ENCODE data around the gene ABCA2.

Gene ABCA2

GRCh38 chr9:137017791-137018497, 10.1 kb downstream of the ABCA2 start:
- Histone ChIP-seq H3K4me3 (ENCODE audit: extremely low read depth, insufficient read depth, low read length, poor library complexity, severe bottlenecking) (no peak overlapping the region), H3K36me3 (ENCODE audit: control insufficient read depth, insufficient read depth, low read length) (peaks cover 4% of the 10 kb centered on the region), H3K9me3 (ENCODE audit: control insufficient read depth, low read length) (no peaks in the 10 kb centered on the region), H3K4me1 (ENCODE audit: control insufficient read depth, insufficient read depth, low read length, poor library complexity, severe bottlenecking) (no peaks in the 10 kb centered on the region), H3K27ac (ENCODE audit: low read depth, low read length, severe bottlenecking) (no peak overlapping the region)
- 95 to 97% methylated on average over 27 to 37 of the region's 45 CpGs for WGBS, 2 experiments (ENCODE audit: insufficient coverage in 2 of 2)

GRCh38 chr9:137017071-137017470, 11.0 kb downstream of the ABCA2 start:
- H3K4me1 ChIP-seq (ENCODE audit: control insufficient read depth, insufficient read depth, low read length, poor library complexity, severe bottlenecking): no peaks in the 10 kb centered on the region
- H3K36me3 ChIP-seq (ENCODE audit: control insufficient read depth, insufficient read depth, low read length): peaks cover 4% of the 10 kb centered on the region
- no peak overlapping the region for H3K4me3 ChIP-seq (ENCODE audit: extremely low read depth, insufficient read depth, low read length, poor library complexity, severe bottlenecking)
- WGBS, 2 experiments (ENCODE audit: insufficient coverage in 2 of 2): 94% methylated on average over 24 to 28 of the region's 28 CpGs
- H3K9me3 ChIP-seq (ENCODE audit: control insufficient read depth, low read length): no peaks in the 10 kb centered on the region
- H3K27ac ChIP-seq (ENCODE audit: low read depth, low read length, severe bottlenecking): no peak overlapping the region

GRCh38 chr9:137016436-137016835, 11.6 kb downstream of the ABCA2 start:
- H3K9me3 ChIP-seq (ENCODE audit: control insufficient read depth, low read length): no peaks in the 10 kb centered on the region
- H3K36me3 ChIP-seq (ENCODE audit: control insufficient read depth, insufficient read depth, low read length): peaks cover 4% of the 10 kb centered on the region
- H3K27ac ChIP-seq (ENCODE audit: low read depth, low read length, severe bottlenecking): no peak overlapping the region
- no peak overlapping the region for H3K4me3 ChIP-seq (ENCODE audit: extremely low read depth, insufficient read depth, low read length, poor library complexity, severe bottlenecking)
- H3K4me1 ChIP-seq (ENCODE audit: control insufficient read depth, insufficient read depth, low read length, poor library complexity, severe bottlenecking): no peaks in the 10 kb centered on the region
- 95 to 99% methylated on average over 11 to 13 of the region's 16 CpGs for WGBS, 2 experiments (ENCODE audit: insufficient coverage in 2 of 2)

GRCh38 chr9:137015976-137016375, 12.1 kb downstream of the ABCA2 start:
- Histone ChIP-seq H3K4me1 (ENCODE audit: control insufficient read depth, insufficient read depth, low read length, poor library complexity, severe bottlenecking) (no peaks in the 10 kb centered on the region), H3K36me3 (ENCODE audit: control insufficient read depth, insufficient read depth, low read length) (peaks cover 4% of the 10 kb centered on the region), H3K4me3 (ENCODE audit: extremely low read depth, insufficient read depth, low read length, poor library complexity, severe bottlenecking) (no peak overlapping the region), H3K27ac (ENCODE audit: low read depth, low read length, severe bottlenecking) (no peak overlapping the region), H3K9me3 (ENCODE audit: control insufficient read depth, low read length) (no peaks in the 10 kb centered on the region)
- WGBS, 2 experiments (ENCODE audit: insufficient coverage in 2 of 2): 94 to 96% methylated on average over 21 of the region's 21 CpGs

GRCh38 chr9:137015540-137015930, 12.5 kb downstream of the ABCA2 start:
- Histone ChIP-seq H3K27ac (ENCODE audit: low read depth, low read length, severe bottlenecking) (no peak overlapping the region), H3K4me3 (ENCODE audit: extremely low read depth, insufficient read depth, low read length, poor library complexity, severe bottlenecking) (no peak overlapping the region), H3K9me3 (ENCODE audit: control insufficient read depth, low read length) (no peaks in the 10 kb centered on the region), H3K36me3 (ENCODE audit: control insufficient read depth, insufficient read depth, low read length) (peaks cover 4% of the 10 kb centered on the region), H3K4me1 (ENCODE audit: control insufficient read depth, insufficient read depth, low read length, poor library complexity, severe bottlenecking) (no peaks in the 10 kb centered on the region)
- 96 to 98% methylated on average over 24 of the region's 25 CpGs for WGBS, 2 experiments (ENCODE audit: insufficient coverage in 2 of 2)

- peaks cover 4% of the 10 kb centered on the region for H3K36me3 ChIP-seq (ENCODE audit: control insufficient read depth, insufficient read depth, low read length)
- H3K4me1 ChIP-seq (ENCODE audit: control insufficient read depth, insufficient read depth, low read length, poor library complexity, severe bottlenecking): no peaks in the 10 kb centered on the region
- H3K9me3 ChIP-seq (ENCODE audit: control insufficient read depth, low read length): no peaks in the 10 kb centered on the region
- WGBS, 2 experiments (ENCODE audit: insufficient coverage in 2 of 2): 97% methylated on average over 28 to 36 of the region's 36 CpGs
- no peak overlapping the region for H3K4me3 ChIP-seq (ENCODE audit: extremely low read depth, insufficient read depth, low read length, poor library complexity, severe bottlenecking)
- no peak overlapping the region for H3K27ac ChIP-seq (ENCODE audit: low read depth, low read length, severe bottlenecking)
Measured at GRCh38 chr9:137014776-137015539, 13.1 kb downstream of the ABCA2 start.

GRCh38 chr9:137014166-137014565, 13.9 kb downstream of the ABCA2 start:
- H3K9me3 ChIP-seq (ENCODE audit: control insufficient read depth, low read length): no peaks in the 10 kb centered on the region
- no peak overlapping the region for H3K4me3 ChIP-seq (ENCODE audit: extremely low read depth, insufficient read depth, low read length, poor library complexity, severe bottlenecking)
- H3K4me1 ChIP-seq (ENCODE audit: control insufficient read depth, insufficient read depth, low read length, poor library complexity, severe bottlenecking): no peaks in the 10 kb centered on the region
- H3K27ac ChIP-seq (ENCODE audit: low read depth, low read length, severe bottlenecking): no peak overlapping the region
- 87 to 91% methylated on average over 19 to 23 of the region's 23 CpGs for WGBS, 2 experiments (ENCODE audit: insufficient coverage in 2 of 2)
- peaks cover 4% of the 10 kb centered on the region for H3K36me3 ChIP-seq (ENCODE audit: control insufficient read depth, insufficient read depth, low read length)

- Histone ChIP-seq H3K9me3 (ENCODE audit: control insufficient read depth, low read length) (no peaks in the 10 kb centered on the region), H3K4me1 (ENCODE audit: control insufficient read depth, insufficient read depth, low read length, poor library complexity, severe bottlenecking) (no peaks in the 10 kb centered on the region), H3K36me3 (ENCODE audit: control insufficient read depth, insufficient read depth, low read length) (peaks cover 4% of the 10 kb centered on the region), H3K27ac (ENCODE audit: low read depth, low read length, severe bottlenecking) (no peak overlapping the region), H3K4me3 (ENCODE audit: extremely low read depth, insufficient read depth, low read length, poor library complexity, severe bottlenecking) (no peak overlapping the region)
- WGBS, 2 experiments (ENCODE audit: insufficient coverage in 2 of 2): 93 to 95% methylated on average over 10 to 17 of the region's 20 CpGs
Measured at GRCh38 chr9:137013571-137013940, 14.5 kb downstream of the ABCA2 start.

GRCh38 chr9:137012694-137013570, 15.1 kb downstream of the ABCA2 start:
- H3K4me1 ChIP-seq (ENCODE audit: control insufficient read depth, insufficient read depth, low read length, poor library complexity, severe bottlenecking): no peaks in the 10 kb centered on the region
- no peak overlapping the region for H3K27ac ChIP-seq (ENCODE audit: low read depth, low read length, severe bottlenecking)
- H3K4me3 ChIP-seq (ENCODE audit: extremely low read depth, insufficient read depth, low read length, poor library complexity, severe bottlenecking): no peak overlapping the region
- WGBS, 2 experiments (ENCODE audit: insufficient coverage in 2 of 2): 76% methylated on average over 35 to 57 of the region's 67 CpGs
- peaks cover 4% of the 10 kb centered on the region for H3K36me3 ChIP-seq (ENCODE audit: control insufficient read depth, insufficient read depth, low read length)
- no peaks in the 10 kb centered on the region for H3K9me3 ChIP-seq (ENCODE audit: control insufficient read depth, low read length)

GRCh38 chr9:137011907-137012675, 15.9 kb downstream of the ABCA2 start:
- Histone ChIP-seq H3K9me3 (ENCODE audit: control insufficient read depth, low read length) (no peaks in the 10 kb centered on the region), H3K27ac (ENCODE audit: low read depth, low read length, severe bottlenecking) (no peak overlapping the region), H3K4me3 (ENCODE audit: extremely low read depth, insufficient read depth, low read length, poor library complexity, severe bottlenecking) (no peak overlapping the region), H3K4me1 (ENCODE audit: control insufficient read depth, insufficient read depth, low read length, poor library complexity, severe bottlenecking) (no peaks in the 10 kb centered on the region), H3K36me3 (ENCODE audit: control insufficient read depth, insufficient read depth, low read length) (peaks cover 4% of the 10 kb centered on the region)
- WGBS, 2 experiments (ENCODE audit: insufficient coverage in 2 of 2): 93 to 96% methylated on average over 27 to 29 of the region's 39 CpGs

Measured in mesodermal cell (in vitro differentiated cells).